ENCODE results near the gene JAML. TPM values are rescaled to one million over a fixed set of nuclear protein-coding genes. Genes with fewer than 3 reads are reported as not detected.
A peak's percentile ranks its signal among the peaks of the same experiment; 100 is the strongest.

JAML gene
- total and polyA plus RNA-seq, 2 of the 4 experiments (the other 2 are of a cell fraction), result not detected

- ATAC-seq (ENCODE audit: low read depth), result no peak
- in situ Hi-C loops (cut with MboI; ENCODE audit: low sequenced_read_pairs), result no loop called here
Observed at GRCh38 chr11:118151431-118151830, 73.4 kb downstream of the JAML start.

More at GRCh38 chr11:118151431-118151830, 73.4 kb downstream of the JAML start:
- Histone ChIP-seq H3K4me1 (ENCODE audit: control insufficient read depth, insufficient read depth, low read length) (no peaks in the 10 kb centered on the region; the same call in 1 of the 2 replicates), H3K4me2 (ENCODE audit: low read depth, low read length) (no peak overlapping the region), H2AFZ (replicated peaks; ENCODE audit: low read length, poor library complexity) (no peak overlapping the region), H3K9ac (ENCODE audit: low read depth, low read length) (no peak overlapping the region), H2BK120ac (ENCODE audit: low read depth, low read length) (no peak overlapping the region), H4K8ac (ENCODE audit: low read depth in 2 of 2, low read length in 2 of 2) (no peak overlapping the region), H2BK20ac (ENCODE audit: low read depth, low read length) (no peak overlapping the region), H3K23ac (ENCODE audit: low read depth, low read length) (no peak overlapping the region), H3K56ac (ENCODE audit: extremely low read depth, insufficient read depth, low read length) (no peak overlapping the region), H3K36me3 (ENCODE audit: control insufficient read depth, insufficient read depth, low read length) (no peaks in the 10 kb centered on the region), H2BK5ac (ENCODE audit: low read depth, low read length, poor library complexity, severe bottlenecking) (no peak overlapping the region), H2AK5ac (ENCODE audit: low read depth, low read length) (no peak overlapping the region), H3K27me3 (ENCODE audit: control insufficient read depth, insufficient read depth, low read length) (peaks cover 73% of the 10 kb centered on the region), H4K5ac (ENCODE audit: low read depth, low read length) (no peak overlapping the region), H4K91ac (ENCODE audit: insufficient read depth, low read depth, low read length) (no peak overlapping the region), H3K4me3 (ENCODE audit: insufficient read depth, low read depth, low read length) (no peak overlapping the region), H3K9me1 (ENCODE audit: insufficient read depth, low read length) (no peaks in the 10 kb centered on the region), H3K9me3 (ENCODE audit: control insufficient read depth, insufficient read depth, low read length) (no peaks in the 10 kb centered on the region), H4K20me1 (ENCODE audit: insufficient read depth, low read length) (no peaks in the 10 kb centered on the region), H3K27ac (ENCODE audit: insufficient read depth, low read length) (no peak overlapping the region), H3K4ac (ENCODE audit: low read depth, low read length) (no peak overlapping the region), H3K79me1 (ENCODE audit: low read depth in 1 of 2, low read length in 2 of 2) (no peaks in the 10 kb centered on the region), H2AK9ac (replicated peaks; ENCODE audit: low read depth, low read length, poor library complexity) (no peak overlapping the region), H3K14ac (replicated peaks; ENCODE audit: low read depth, low read length) (no peak overlapping the region), H2BK15ac (ENCODE audit: low read depth, low read length) (no peak overlapping the region), H3K18ac (ENCODE audit: low read depth, low read length) (no peak overlapping the region)
- 60% methylated on average over 1 of the region's 5 CpGs; no CpG with 5 or more reads in 1 of the 2 experiments for WGBS, 2 experiments (ENCODE audit: extremely low coverage in 2 of 2, insufficient read length in 1 of 2)
- dilution Hi-C loops (cut with HindIII; ENCODE audit: low sequenced_read_pairs, unreplicated experiment) (no loop called here), intact Hi-C loops (cut with micrococcal nuclease) (no loop called here)
- CTCF ChIA-PET, result no interaction called here
- POLR2A ChIA-PET (ENCODE audit: unreplicated experiment), result no interaction called here
- DNase-seq, result peak; percentile 4
- BruUV-seq (replicated peaks), result no TSS peak
- TF ChIP-seq CHD1 (IDR thresholded peaks at IDR 0.05; ENCODE audit: low read depth, low read length) (no peak), SMC3 (IDR thresholded peaks at IDR 0.05; ENCODE audit: low read depth, low read length) (no peak), CTCF (conservative IDR thresholded peaks at IDR 0.05; ENCODE audit: low read depth, low read length) (no peak), RAD21 (IDR thresholded peaks at IDR 0.05; ENCODE audit: low read length) (no peak), MAZ (IDR thresholded peaks at IDR 0.05; ENCODE audit: borderline replicate concordance, low read depth, low read length) (no peak), MAFK (IDR thresholded peaks at IDR 0.05; ENCODE audit: low read depth, low read length) (no peak), CEBPB (IDR thresholded peaks at IDR 0.05; ENCODE audit: low read depth, low read length) (no peak)
